ENCODE data around the gene OASL.

DNA sequence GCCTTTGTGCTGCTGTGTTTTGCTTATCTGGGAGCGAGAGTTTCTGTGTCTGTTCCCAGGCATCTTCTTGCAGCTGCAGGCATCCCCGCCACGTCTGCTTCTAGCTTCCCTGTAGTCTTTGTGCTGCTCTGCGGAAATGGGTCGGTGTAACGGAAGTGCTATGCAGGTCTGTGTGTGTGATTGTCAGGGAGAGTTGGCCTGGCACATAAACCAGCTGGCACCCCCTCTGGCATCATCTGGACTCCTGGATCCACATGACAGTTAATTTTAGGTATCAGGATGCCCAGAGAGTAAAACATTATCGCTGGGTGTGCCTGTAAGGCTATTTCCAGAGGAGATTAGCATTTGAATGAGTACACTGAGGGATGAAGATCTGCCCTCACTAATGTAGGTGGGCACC is 9.4 kb upstream of the OASL start:
- TF ChIP-seq CTCF (IDR thresholded peaks at IDR 0.05) (no peak), POLR2A (IDR thresholded peaks at IDR 0.05) (no peak)

Measured in prostate gland (tissue), 2 donors.